ENCODE data around the gene DIP2B. TPM values are rescaled to one million over a fixed set of nuclear protein-coding genes. Genes with fewer than 3 reads are reported as not detected.

DIP2B gene
- total RNA-seq, 4 donors from 2014 or later, result 31.1 to 57.2 (median 46.5) TPM

DNA sequence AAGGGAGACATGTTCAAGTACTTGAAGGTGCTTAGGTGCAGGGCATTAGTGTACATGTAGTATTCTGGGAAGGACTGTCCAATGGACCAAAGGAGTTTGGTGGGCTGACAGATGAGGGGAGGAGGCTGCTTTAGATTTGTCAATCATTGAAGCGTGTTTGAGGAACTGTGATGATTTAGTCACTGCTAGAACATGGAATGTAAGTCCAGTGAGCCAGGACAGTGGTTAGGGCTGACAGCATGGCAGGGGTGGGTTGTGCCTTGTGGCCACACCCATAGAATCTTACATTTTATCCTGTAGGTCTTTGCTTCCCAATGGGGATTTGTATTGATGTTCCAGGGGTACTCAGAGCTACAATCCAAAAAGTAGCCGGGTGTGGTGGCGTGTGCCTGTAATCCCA is 24.6 kb downstream of the DIP2B start:
- Histone ChIP-seq H3K4me1 (peaks cover 15 to 54% (median 22%) of the 10 kb centered on the region in 3 donors), H3K27me3 (no peaks in the 10 kb centered on the region), H3K36me3 (peaks cover 0 to 7% (median 0%) of the 10 kb centered on the region in 3 donors), H3K4me3 (no peak overlapping the region), H3K9me3 (no peaks in the 10 kb centered on the region), H3K27ac (no peak overlapping the region)
- intact Hi-C loops (cut with DNase I), result no loop called here
- no peak for DNase-seq
- TF ChIP-seq POLR2A (IDR thresholded peaks at IDR 0.05), result no peak
- TF ChIP-seq, protein P1, sequence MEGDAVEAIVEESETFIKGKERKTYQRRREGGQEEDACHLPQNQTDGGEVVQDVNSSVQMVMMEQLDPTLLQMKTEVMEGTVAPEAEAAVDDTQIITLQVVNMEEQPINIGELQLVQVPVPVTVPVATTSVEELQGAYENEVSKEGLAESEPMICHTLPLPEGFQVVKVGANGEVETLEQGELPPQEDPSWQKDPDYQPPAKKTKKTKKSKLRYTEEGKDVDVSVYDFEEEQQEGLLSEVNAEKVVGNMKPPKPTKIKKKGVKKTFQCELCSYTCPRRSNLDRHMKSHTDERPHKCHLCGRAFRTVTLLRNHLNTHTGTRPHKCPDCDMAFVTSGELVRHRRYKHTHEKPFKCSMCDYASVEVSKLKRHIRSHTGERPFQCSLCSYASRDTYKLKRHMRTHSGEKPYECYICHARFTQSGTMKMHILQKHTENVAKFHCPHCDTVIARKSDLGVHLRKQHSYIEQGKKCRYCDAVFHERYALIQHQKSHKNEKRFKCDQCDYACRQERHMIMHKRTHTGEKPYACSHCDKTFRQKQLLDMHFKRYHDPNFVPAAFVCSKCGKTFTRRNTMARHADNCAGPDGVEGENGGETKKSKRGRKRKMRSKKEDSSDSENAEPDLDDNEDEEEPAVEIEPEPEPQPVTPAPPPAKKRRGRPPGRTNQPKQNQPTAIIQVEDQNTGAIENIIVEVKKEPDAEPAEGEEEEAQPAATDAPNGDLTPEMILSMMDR (IDR thresholded peaks at IDR 0.05), result no peak
- 76 to 86% methylated on average over 3 of the region's 3 CpGs for WGBS, 2 donors

DNA sequence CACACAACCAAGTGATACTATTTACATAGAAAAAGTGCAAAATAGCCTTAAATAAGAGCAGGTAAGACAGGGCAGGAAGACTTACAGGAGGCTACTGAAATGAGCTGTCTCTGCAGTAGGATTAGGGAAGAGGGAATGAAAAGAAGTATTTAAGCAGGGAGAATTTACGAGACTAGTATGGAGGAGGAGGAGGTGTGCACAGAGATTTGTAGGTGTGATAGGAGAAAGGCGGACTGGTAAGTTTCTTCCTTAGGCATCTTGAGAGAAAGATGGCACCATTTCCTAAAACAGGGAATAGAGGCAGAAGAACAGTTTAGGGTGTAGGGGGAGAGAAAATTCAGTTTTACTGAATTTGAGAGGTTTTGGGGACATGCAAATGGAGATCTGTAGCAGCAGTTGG is 25.7 kb downstream of the DIP2B start:
- TF ChIP-seq POLR2A (IDR thresholded peaks at IDR 0.05), result no peak
- TF ChIP-seq, protein P1 (IDR thresholded peaks at IDR 0.05), result no peak
- no peak for DNase-seq
- Histone ChIP-seq H3K27ac (no peak overlapping the region), H3K36me3 (peaks cover 0 to 7% (median 0%) of the 10 kb centered on the region in 3 donors), H3K27me3 (no peaks in the 10 kb centered on the region), H3K4me3 (no peak overlapping the region), H3K9me3 (no peaks in the 10 kb centered on the region), H3K4me1 (peaks cover 15 to 64% (median 24%) of the 10 kb centered on the region in 3 donors)
- intact Hi-C loops (cut with DNase I), result no loop called here
- WGBS, 2 donors, result 89 to 93% methylated on average over 2 of the region's 2 CpGs

DNA sequence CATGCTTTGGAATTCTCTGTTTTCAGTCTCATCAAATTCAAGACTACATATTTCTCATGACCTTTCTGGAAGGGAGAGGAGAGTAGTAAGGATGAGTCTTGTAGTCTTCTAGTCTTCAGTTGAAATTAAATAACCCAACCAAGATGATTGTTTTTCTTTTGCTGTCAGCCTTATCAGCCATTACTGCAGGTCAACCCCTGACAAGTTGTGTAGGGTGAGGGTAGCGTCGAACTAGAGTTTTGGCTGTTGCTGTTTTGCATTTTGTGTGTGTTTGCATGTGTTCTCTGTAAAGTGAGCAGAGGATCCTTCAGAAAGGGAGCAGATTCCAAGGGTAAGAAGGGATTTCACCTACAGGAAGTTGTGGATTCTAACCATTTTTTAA is 28.4 kb downstream of the DIP2B start:
- H3K27ac ChIP-seq, result peak overlapping the region; percentile 57 to 88 (median 83)
- H3K4me3 ChIP-seq, result no peak overlapping the region
- intact Hi-C loops (cut with DNase I), result no loop called here
- DNase-seq, result no peak
- H3K4me1 ChIP-seq, result peaks cover 23 to 78% (median 25%) of the 10 kb centered on the region in 3 donors
- H3K9me3 ChIP-seq, result no peaks in the 10 kb centered on the region
- peaks cover 0 to 7% (median 0%) of the 10 kb centered on the region in 3 donors for H3K36me3 ChIP-seq
- 58% methylated on average over 2 of the region's 2 CpGs for WGBS, 2 donors
- TF ChIP-seq, protein P1 (IDR thresholded peaks at IDR 0.05), result no peak
- no peak for TF ChIP-seq POLR2A (IDR thresholded peaks at IDR 0.05)
- H3K27me3 ChIP-seq, result no peaks in the 10 kb centered on the region

DNA sequence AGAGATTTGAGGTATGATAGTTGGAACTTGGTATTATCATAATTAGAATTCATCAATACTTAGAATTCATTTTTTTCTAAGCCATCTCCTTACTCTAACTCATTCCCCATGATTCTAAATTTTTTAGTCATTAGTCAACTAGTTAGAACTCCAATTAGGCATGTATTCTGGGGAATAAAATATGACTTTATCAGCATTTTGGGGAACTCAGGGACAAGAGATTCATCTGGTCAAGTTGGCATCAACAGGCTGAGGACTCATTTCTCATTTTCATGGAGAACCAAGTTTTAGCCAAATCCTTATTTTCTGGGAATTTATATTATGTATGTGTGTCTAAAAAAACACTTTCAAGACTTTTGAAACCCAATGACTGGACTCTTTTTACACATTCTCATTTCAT is 29.2 kb downstream of the DIP2B start:
- H3K27me3 ChIP-seq, result no peaks in the 10 kb centered on the region
- H3K4me3 ChIP-seq, result no peak overlapping the region
- peaks cover 0 to 7% (median 0%) of the 10 kb centered on the region in 3 donors for H3K36me3 ChIP-seq
- no peaks in the 10 kb centered on the region for H3K9me3 ChIP-seq
- intact Hi-C loops (cut with DNase I), result no loop called here
- no peak for DNase-seq
- H3K27ac ChIP-seq, result peak overlapping the region in 3 of 4 donors; percentile 57 to 88 (median 85)
- no peak for TF ChIP-seq POLR2A (IDR thresholded peaks at IDR 0.05)
- TF ChIP-seq, protein P1 (IDR thresholded peaks at IDR 0.05), result no peak
- peaks cover 29 to 83% (median 31%) of the 10 kb centered on the region in 3 donors for H3K4me1 ChIP-seq

DNA sequence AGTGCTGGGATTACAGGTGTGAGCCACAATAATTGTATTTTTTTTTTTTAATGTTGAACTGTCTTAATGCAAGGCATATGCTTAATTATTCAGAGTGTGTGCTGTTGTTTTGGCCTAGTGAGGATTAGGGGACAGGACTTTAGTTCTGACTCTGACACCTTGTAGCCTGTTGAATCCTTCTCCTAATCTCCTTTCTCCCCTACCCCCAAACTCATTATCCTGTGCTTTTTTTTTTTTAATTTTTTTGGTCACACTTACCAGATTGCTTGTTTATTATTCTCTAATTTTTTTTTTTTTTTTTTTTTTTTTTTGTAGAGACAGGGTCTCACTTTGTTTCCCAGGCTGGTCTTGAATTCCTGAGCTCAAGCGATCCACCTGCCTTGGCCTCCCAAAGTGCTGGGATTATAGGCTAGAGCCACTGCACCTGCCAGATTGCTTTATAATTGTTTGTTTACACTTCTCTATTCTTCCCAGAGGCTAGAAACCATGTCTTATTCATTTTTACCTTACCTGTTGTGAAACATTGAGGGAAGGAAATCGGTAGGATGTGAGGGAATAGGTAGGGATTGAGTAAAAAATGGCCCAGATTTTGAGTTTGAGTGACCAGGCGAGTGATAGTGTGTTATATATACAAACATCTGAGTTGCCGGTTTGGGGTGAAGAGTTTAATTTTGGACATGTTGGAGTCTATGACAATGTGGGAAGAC is 32.2 kb downstream of the DIP2B start:
- peak overlapping the region in 3 of 4 donors; percentile 74 to 86 (median 83) for H3K27ac ChIP-seq

More for the DNA sequence above, 32.2 kb downstream of the DIP2B start:
- Histone ChIP-seq H3K4me3 (no peak overlapping the region), H3K27me3 (no peaks in the 10 kb centered on the region), H3K9me3 (no peaks in the 10 kb centered on the region), H3K36me3 (no peaks in the 10 kb centered on the region), H3K4me1 (peaks cover 34 to 84% (median 37%) of the 10 kb centered on the region in 3 donors)
- no peak for DNase-seq
- TF ChIP-seq, protein P1 (IDR thresholded peaks at IDR 0.05), result no peak
- TF ChIP-seq POLR2A (IDR thresholded peaks at IDR 0.05), result no peak
- intact Hi-C loops (cut with DNase I), result no loop called here
- 44 to 66% methylated on average over 3 to 4 of the region's 4 CpGs for WGBS, 2 donors
